Stimulated activated naive CD8-positive, alpha-beta T cell treated with anti-CD3 and anti-CD28 coated beads, Interleukin-15, Interleukin-2, amounts not matched to agents 100 ng/mL and 50 ng/mL, for 24 hours (primary cell): ENCODE data around the gene BLM.
"Not testable (repeated sequence)": the region's sequence is repeated elsewhere in the genome, so short reads cannot be mapped to it uniquely, and the experiment has no call there.

ENCODE experiments used
- H3K27ac Mint-ChIP-seq: one replicate; pipeline ENCODE4 v1.8.0; 2021; ENCODE audit warnings: mild to moderate bottlenecking, mixed read lengths
- H3K27me3 Mint-ChIP-seq: one replicate; pipeline ENCODE4 v1.8.0; 2021; ENCODE audit warnings: mixed read lengths
- H3K36me3 Mint-ChIP-seq: one replicate; pipeline ENCODE4 v1.8.0; 2021; ENCODE audit warnings: low read depth, mixed read lengths
- H3K4me1 Mint-ChIP-seq: one replicate; pipeline ENCODE4 v1.8.0; 2021; ENCODE audit warnings: low read depth, mixed read lengths
- H3K4me3 Mint-ChIP-seq: one replicate; pipeline ENCODE4 v1.8.0; 2021; ENCODE audit warnings: mild to moderate bottlenecking, mixed read lengths
- H3K9me3 Mint-ChIP-seq: one replicate; pipeline ENCODE4 v1.8.0; 2021; ENCODE audit warnings: mixed read lengths

The BLM gene

GRCh38 chr15:90684281-90684680 lies 32.9 kb upstream of the BLM start:
- no peak overlapping the region for H3K27ac Mint-ChIP-seq
- H3K9me3 Mint-ChIP-seq: no peaks in the 10 kb centered on the region
- peaks cover 38% of the 10 kb centered on the region for H3K4me1 Mint-ChIP-seq

GRCh38 chr15:90685591-90686434 lies 31.3 kb upstream of the BLM start:
- Mint-ChIP-seq H3K4me1 (peaks cover 24% of the 10 kb centered on the region), H3K27me3 (no peaks in the 10 kb centered on the region), H3K27ac (peak overlapping the region; percentile 93), H3K4me3 (peak overlapping the region; percentile 11), H3K9me3 (no peaks in the 10 kb centered on the region), H3K36me3 (no peaks in the 10 kb centered on the region)

More at GRCh38 chr15:90684281-90684680, 32.9 kb upstream of the BLM start:
- no peaks in the 10 kb centered on the region for H3K36me3 Mint-ChIP-seq
- no peak overlapping the region for H3K4me3 Mint-ChIP-seq
- H3K27me3 Mint-ChIP-seq: no peaks in the 10 kb centered on the region

DNA sequence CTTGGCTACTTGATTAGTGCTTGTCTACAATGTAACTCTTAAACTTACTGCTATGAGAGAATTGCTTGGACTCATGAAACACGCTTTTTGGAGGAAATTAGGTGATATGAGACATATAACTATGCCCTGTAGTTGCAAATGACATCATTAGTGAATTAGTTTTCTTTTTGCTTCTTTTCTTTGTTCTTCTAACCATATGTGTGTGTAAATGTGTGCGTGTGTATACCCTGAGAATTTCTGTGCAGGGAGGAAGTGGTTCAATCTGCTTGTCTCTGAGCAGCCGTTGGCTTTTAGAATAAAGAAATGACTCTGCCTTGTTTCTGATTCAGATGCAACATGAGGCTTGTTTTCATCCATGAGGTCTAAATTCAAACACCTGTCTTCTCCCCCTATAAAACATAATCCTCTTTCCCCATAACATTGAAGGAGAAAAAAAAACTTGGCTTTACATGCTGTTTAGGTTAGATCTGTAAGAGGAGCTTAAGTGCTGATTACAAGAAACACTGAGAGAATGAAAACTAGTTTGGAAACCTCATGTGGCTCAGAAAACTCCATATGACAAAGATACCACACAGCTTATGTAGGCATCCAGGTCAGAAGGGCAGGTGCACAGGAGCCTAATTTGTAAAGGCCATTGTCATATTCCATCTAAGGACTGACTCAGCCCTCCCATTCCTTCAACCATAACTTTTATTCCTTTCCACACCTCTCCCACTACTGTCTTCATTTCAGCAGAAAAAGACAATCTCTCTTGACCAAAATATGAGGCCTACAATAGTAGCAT lies 30.5 kb upstream of the BLM start:
- no peaks in the 10 kb centered on the region for H3K27me3 Mint-ChIP-seq
- H3K4me3 Mint-ChIP-seq: peak overlapping the region; percentile 11
- no peaks in the 10 kb centered on the region for H3K9me3 Mint-ChIP-seq
- H3K27ac Mint-ChIP-seq: peak overlapping the region; percentile 93
- peaks cover 21% of the 10 kb centered on the region for H3K4me1 Mint-ChIP-seq
- H3K36me3 Mint-ChIP-seq: no peaks in the 10 kb centered on the region

GRCh38 chr15:90689326-90689961 lies 27.7 kb upstream of the BLM start:
- not testable (repeated sequence) for H3K27me3 Mint-ChIP-seq, H3K36me3 Mint-ChIP-seq, H3K27ac Mint-ChIP-seq, H3K9me3 Mint-ChIP-seq, H3K4me3 Mint-ChIP-seq
- H3K4me1 Mint-ChIP-seq: peaks cover 26% of the 10 kb centered on the region

DNA sequence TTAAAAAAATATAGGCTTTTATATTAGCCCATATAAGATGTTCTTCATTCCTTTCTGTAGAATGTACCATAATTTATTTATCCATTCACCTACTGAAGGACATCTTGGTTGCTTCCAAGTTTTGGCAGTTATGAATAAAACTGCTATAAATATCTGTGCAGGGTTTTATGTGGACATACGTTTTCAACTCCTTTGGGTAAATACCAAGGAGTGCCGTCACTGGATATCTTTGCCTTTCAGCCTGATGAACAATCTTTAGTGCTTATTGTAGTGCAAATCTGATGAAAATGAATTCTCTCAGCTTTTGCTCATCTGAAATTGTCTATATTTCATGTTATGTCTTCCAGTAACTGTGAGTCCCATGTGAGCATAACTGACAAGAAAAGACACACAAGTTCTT lies 26.6 kb upstream of the BLM start:
- Mint-ChIP-seq H3K36me3 (no peaks in the 10 kb centered on the region), H3K27ac (no peak overlapping the region), H3K27me3 (no peaks in the 10 kb centered on the region), H3K4me1 (peaks cover 22% of the 10 kb centered on the region), H3K4me3 (no peak overlapping the region), H3K9me3 (no peaks in the 10 kb centered on the region)

DNA sequence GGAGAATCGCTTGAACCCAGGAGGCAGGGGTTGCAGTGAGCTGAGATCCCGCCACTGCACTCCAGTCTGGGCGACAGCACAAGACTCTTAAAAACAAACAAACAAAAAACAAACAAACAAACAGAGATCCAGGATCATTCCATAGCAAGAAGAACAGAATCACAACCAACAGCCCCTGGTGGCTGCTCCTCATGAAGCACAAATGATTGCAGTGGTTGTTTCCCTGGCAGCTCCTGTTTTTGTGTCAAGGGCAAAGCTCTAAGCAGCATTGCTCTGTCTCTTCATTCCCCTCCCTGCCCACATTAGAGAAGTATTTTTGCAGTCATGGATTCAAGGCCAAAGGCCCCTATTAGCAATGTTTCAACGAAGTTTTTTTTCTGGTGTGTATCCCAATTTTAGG lies 25.8 kb upstream of the BLM start:
- H3K9me3 Mint-ChIP-seq: no peaks in the 10 kb centered on the region
- H3K27ac Mint-ChIP-seq: no peak overlapping the region
- peaks cover 14% of the 10 kb centered on the region for H3K4me1 Mint-ChIP-seq
- H3K36me3 Mint-ChIP-seq: no peaks in the 10 kb centered on the region
- H3K4me3 Mint-ChIP-seq: no peak overlapping the region
- no peaks in the 10 kb centered on the region for H3K27me3 Mint-ChIP-seq

- Mint-ChIP-seq H3K27me3 (no peaks in the 10 kb centered on the region), H3K9me3 (no peaks in the 10 kb centered on the region), H3K4me1 (peaks cover 9% of the 10 kb centered on the region), H3K36me3 (no peaks in the 10 kb centered on the region), H3K27ac (no peak overlapping the region), H3K4me3 (no peak overlapping the region)
These were observed 25.0 kb upstream of the BLM start for GRCh38 chr15:90691982-90692773.

DNA sequence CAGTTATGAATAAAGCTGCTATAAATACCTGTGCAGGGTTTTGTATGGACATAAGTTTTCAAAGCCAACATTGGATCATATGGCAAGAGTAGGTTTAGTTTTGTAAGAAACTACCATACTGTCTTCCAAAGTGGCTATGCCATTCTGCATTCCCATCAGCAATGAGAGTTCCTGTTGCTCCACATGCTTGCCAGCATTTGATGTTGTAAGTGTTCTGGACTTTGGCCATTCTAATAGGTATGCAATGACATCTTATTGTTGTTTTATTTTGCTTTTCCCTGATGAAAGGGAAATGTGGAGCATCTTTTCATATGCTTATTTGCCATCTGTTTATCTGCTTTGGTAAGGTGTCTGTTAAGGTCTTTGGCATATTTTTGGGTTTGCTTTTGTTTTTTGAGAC lies 22.2 kb upstream of the BLM start:
- Mint-ChIP-seq H3K4me1 (peaks cover 10% of the 10 kb centered on the region), H3K9me3 (no peaks in the 10 kb centered on the region), H3K4me3 (no peak overlapping the region), H3K36me3 (no peaks in the 10 kb centered on the region), H3K27ac (no peak overlapping the region), H3K27me3 (no peaks in the 10 kb centered on the region)

DNA sequence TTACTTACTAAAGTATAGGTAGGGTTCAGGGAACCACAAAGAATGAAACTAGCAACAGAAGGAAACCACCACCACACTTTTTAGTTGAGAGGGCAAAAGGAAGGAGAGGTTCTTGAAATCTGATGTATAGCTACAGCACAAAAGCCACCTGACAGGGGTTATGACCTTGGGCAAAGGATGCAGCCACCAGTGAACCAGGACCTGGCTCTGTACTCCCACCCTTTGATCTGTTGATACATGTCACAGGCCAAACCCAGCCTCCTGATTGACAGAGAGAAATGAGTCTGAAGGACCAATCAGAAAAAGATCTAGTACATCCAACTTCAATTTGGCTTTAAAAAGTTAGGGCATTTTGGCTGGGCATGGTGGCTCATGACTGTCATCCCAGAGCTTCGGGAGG lies 20.0 kb upstream of the BLM start:
- Mint-ChIP-seq H3K36me3 (no peaks in the 10 kb centered on the region), H3K27ac (peak overlapping the region; percentile 52), H3K4me1 (peaks cover 10% of the 10 kb centered on the region), H3K27me3 (no peaks in the 10 kb centered on the region), H3K4me3 (no peak overlapping the region), H3K9me3 (no peaks in the 10 kb centered on the region)

GRCh38 chr15:90698629-90699028 lies 18.5 kb upstream of the BLM start:
- no peaks in the 10 kb centered on the region for H3K27me3 Mint-ChIP-seq
- H3K4me1 Mint-ChIP-seq: peaks cover 7% of the 10 kb centered on the region
- H3K9me3 Mint-ChIP-seq: peaks cover 5% of the 10 kb centered on the region
- H3K36me3 Mint-ChIP-seq: no peaks in the 10 kb centered on the region
- no peak overlapping the region for H3K4me3 Mint-ChIP-seq
- no peak overlapping the region for H3K27ac Mint-ChIP-seq

DNA sequence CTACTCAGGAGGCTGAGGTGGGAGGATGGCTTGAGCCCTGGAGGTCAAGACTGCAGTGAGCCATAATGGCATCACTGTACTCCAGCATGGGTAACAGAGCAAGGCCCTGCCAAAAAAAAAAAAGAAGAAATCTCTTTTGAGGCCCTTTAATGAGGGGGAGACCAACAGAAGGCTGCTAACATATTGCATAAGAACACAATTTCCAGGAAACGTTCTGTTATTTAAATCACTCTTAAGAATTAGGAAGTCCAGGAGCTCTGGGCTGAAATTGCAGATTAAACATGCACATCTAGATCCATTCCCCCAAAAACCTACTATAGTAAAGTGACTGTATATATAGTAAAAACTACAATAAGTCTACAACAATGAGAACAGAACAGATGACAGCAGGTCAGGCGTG lies 16.1 kb upstream of the BLM start:
- H3K9me3 Mint-ChIP-seq: peaks cover 5% of the 10 kb centered on the region
- H3K27me3 Mint-ChIP-seq: no peaks in the 10 kb centered on the region
- H3K4me3 Mint-ChIP-seq: no peak overlapping the region
- peaks cover 4% of the 10 kb centered on the region for H3K4me1 Mint-ChIP-seq
- peaks cover 4% of the 10 kb centered on the region for H3K36me3 Mint-ChIP-seq
- H3K27ac Mint-ChIP-seq: no peak overlapping the region

- H3K4me1 Mint-ChIP-seq: peaks cover 2% of the 10 kb centered on the region
- no peak overlapping the region for H3K4me3 Mint-ChIP-seq
- H3K36me3 Mint-ChIP-seq: peaks cover 4% of the 10 kb centered on the region
- H3K9me3 Mint-ChIP-seq: peaks cover 5% of the 10 kb centered on the region
- H3K27ac Mint-ChIP-seq: no peak overlapping the region
- no peaks in the 10 kb centered on the region for H3K27me3 Mint-ChIP-seq
These were observed 15.1 kb upstream of the BLM start for GRCh38 chr15:90701880-90702630.

GRCh38 chr15:90703455-90703854 lies 13.7 kb upstream of the BLM start:
- H3K36me3 Mint-ChIP-seq: peaks cover 4% of the 10 kb centered on the region
- H3K27ac Mint-ChIP-seq: no peak overlapping the region
- no peak overlapping the region for H3K4me3 Mint-ChIP-seq
- no peaks in the 10 kb centered on the region for H3K27me3 Mint-ChIP-seq
- peaks cover 5% of the 10 kb centered on the region for H3K9me3 Mint-ChIP-seq
- no peaks in the 10 kb centered on the region for H3K4me1 Mint-ChIP-seq

- no peaks in the 10 kb centered on the region for H3K27me3 Mint-ChIP-seq
- no peak overlapping the region for H3K27ac Mint-ChIP-seq
- H3K36me3 Mint-ChIP-seq: peaks cover 4% of the 10 kb centered on the region
- peaks cover 5% of the 10 kb centered on the region for H3K9me3 Mint-ChIP-seq
- no peaks in the 10 kb centered on the region for H3K4me1 Mint-ChIP-seq
- H3K4me3 Mint-ChIP-seq: no peak overlapping the region
These were observed 11.9 kb upstream of the BLM start for GRCh38 chr15:90705212-90705611.
